Stomach smooth muscle (tissue), 2 donors: ENCODE measurements around the gene ZCCHC7.
"Not testable (repeated sequence)": the region's sequence is repeated elsewhere in the genome, so short reads cannot be mapped to it uniquely, and the experiment has no call there.

Experiments used
- H3K27ac ChIP-seq: one replicate; pipeline ENCODE4 v1.7.0; 2013; ENCODE audit warnings: mild to moderate bottlenecking, low read length, inconsistent platforms
- H3K27me3 ChIP-seq, 2 donors: one replicate each; pipeline ENCODE4 v1.7.0; 2013; ENCODE audit warnings: low read length in 2 of 2; ENCODE audit not compliant: insufficient read depth in 2 of 2, control insufficient read depth in 1 of 2
- H3K36me3 ChIP-seq, 2 donors: one replicate each; pipeline ENCODE4 v1.7.0; 2013; ENCODE audit warnings: low read length in 2 of 2; ENCODE audit not compliant: control insufficient read depth in 2 of 2, insufficient read depth in 2 of 2
- H3K4me1 ChIP-seq: one replicate; pipeline ENCODE4 v1.7.0; 2013; ENCODE audit warnings: low read length; ENCODE audit not compliant: control insufficient read depth, insufficient read depth
- H3K4me3 ChIP-seq, 2 donors: one replicate each; pipeline ENCODE4 v1.7.0; 2013; ENCODE audit warnings: low read length in 2 of 2
- H3K9ac ChIP-seq, 2 donors: one replicate each; pipeline ENCODE4 v1.7.0; 2013; ENCODE audit warnings: low read length in 2 of 2, mild to moderate bottlenecking in 1 of 2
- H3K9me3 ChIP-seq, 2 donors: one replicate each; pipeline ENCODE4 v1.7.0; 2013; ENCODE audit warnings: low read length in 2 of 2; ENCODE audit not compliant: control insufficient read depth in 2 of 2
- donor health status: healthy.
- donor health status: Pancreatic carcinoma.

The ZCCHC7 gene

DNA sequence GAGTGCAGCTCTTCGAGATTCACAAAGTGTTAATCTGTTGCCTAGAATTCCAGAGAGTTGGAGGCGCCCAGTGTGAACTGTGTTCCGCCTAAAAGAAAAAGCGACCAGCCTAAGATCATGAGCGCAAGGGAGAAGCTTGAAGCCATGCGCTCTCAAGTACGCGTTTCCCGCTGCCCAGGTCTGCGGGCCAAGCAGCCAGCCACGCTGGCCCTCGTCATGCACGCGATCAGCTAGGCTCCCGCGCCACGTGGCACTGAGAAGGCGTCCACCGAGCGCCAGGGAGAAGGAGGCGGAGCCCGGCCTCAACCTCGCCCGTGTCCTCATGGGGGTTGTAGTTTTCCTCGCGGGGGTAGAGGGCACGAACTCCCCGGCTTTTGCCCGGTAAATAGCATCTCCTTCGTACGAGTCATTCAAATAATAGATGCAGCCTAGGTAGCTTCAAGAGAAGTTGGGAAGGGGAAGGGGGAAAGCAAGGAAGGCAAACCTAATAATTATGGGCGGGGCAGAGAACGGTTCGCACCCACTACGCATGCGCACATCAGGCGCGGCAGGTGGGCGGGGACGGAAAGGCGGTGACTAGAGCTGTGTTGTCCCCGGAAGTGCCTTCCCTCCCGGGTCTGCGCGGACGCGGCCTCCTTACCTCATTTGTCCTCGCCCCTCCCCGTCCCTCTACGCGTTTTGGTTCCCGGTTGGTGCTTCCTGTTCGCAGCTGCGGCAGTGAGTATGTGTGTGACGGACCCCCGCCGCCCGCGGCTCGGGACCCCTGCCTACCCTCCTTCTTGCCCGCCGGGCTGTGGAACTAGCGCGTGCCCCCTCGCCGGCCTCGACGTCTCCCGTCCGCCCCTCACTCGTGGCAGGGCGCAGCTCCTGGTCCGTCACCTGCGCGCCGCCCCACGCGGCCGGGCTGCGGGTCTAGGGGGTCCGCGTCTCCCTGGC, at the start of gene ZCCHC7:
ZCCHC7 (plus strand) TSS at position 668 of the 936 bp plus-strand sequence.
- Histone ChIP-seq H3K9ac (peak within 1 kb of the TSS; percentile 84 to 85), H3K9me3 (no peaks in the 10 kb centered on the region), H3K27ac (peak within 1 kb of the TSS; percentile 86), H3K4me1 (peaks cover 10% of the 10 kb centered on the region), H3K27me3 (no peaks in the 10 kb centered on the region), H3K36me3 (no peaks in the 10 kb centered on the region), H3K4me3 (peak within 1 kb of the TSS; percentile 85 to 90)

- H3K9ac ChIP-seq, result not testable (repeated sequence)
Observed at GRCh38 chr9:37074790-37075189, 45.6 kb upstream of the ZCCHC7 start.

GRCh38 chr9:37079370-37080164, 40.8 kb upstream of the ZCCHC7 start:
- Histone ChIP-seq H3K4me1 (peaks cover 5% of the 10 kb centered on the region), H3K27ac (peak overlapping the region; percentile 81), H3K9me3 (no peaks in the 10 kb centered on the region), H3K4me3 (peak overlapping the region; percentile 82 to 92), H3K36me3 (peaks cover 0 to 4% of the 10 kb centered on the region in 2 donors), H3K27me3 (peaks cover 0 to 2% of the 10 kb centered on the region in 2 donors), H3K9ac (peak overlapping the region; percentile 86)

More at GRCh38 chr9:37074790-37075189, 45.6 kb upstream of the ZCCHC7 start:
- H3K4me3 ChIP-seq, H3K36me3 ChIP-seq, H3K27ac ChIP-seq, H3K9me3 ChIP-seq, H3K4me1 ChIP-seq, H3K27me3 ChIP-seq: not testable (repeated sequence)

DNA sequence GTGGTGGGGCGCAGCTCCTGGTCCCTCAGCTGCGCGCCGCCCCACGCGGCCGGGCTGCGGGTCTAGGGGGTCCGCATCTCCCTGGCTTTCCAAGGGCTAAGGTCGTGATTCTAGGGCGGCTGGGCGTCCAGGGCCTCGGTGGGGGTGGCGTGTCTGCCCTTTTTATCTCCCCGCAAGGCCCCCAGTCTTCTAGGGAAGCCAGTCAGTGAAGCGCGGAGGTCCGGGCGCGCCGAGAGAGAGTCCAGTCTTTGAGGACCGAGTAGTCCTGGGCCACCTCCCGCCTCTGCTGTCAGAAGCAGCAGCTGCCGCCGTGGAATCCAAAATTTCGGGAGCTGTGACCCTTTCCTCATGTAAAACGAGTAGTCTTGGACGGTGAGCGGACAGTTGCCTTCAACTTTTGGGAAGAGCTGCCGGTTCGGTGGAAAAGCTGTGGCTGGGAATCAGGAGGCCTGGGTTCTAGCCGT, 40.2 kb upstream of the ZCCHC7 start:
- Histone ChIP-seq H3K4me3 (peak overlapping the region; percentile 82 to 92), H3K9ac (peak overlapping the region; percentile 86), H3K27ac (peak overlapping the region; percentile 81)
- H3K9me3 ChIP-seq, H3K4me1 ChIP-seq, H3K27me3 ChIP-seq, H3K36me3 ChIP-seq: not testable (repeated sequence)

DNA sequence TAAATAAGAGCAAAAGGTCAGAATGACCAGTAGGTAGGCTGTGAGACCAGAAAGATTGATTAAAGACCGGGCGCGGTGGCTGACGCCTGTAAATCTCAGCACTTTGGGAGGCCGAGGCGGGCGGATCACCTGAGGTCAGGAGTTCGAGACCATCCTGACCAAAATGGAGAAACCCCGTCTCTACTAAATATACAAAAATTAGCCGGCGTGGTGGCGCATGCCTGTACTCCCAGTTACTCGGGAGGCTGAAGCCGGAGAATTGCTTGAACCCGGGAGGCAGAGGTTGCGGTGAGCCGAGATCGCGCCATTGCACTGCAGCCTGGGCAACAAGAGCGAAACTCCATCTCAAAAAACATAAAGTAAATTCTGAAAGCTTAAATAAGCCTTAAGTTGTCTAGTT, 38.9 kb upstream of the ZCCHC7 start:
- not testable (repeated sequence) for H3K27me3 ChIP-seq, H3K4me3 ChIP-seq, H3K36me3 ChIP-seq, H3K4me1 ChIP-seq, H3K9ac ChIP-seq, H3K9me3 ChIP-seq, H3K27ac ChIP-seq

- H3K9ac ChIP-seq, result no peak overlapping the region
- H3K4me1 ChIP-seq, result peaks cover 5% of the 10 kb centered on the region
- no peaks in the 10 kb centered on the region for H3K9me3 ChIP-seq
- H3K27me3 ChIP-seq, result no peaks in the 10 kb centered on the region
- peaks cover 8 to 12% of the 10 kb centered on the region in 2 donors for H3K36me3 ChIP-seq
- H3K27ac ChIP-seq, result no peak overlapping the region
- no peak overlapping the region for H3K4me3 ChIP-seq
Observed at GRCh38 chr9:37082214-37082765, 38.1 kb upstream of the ZCCHC7 start.

DNA sequence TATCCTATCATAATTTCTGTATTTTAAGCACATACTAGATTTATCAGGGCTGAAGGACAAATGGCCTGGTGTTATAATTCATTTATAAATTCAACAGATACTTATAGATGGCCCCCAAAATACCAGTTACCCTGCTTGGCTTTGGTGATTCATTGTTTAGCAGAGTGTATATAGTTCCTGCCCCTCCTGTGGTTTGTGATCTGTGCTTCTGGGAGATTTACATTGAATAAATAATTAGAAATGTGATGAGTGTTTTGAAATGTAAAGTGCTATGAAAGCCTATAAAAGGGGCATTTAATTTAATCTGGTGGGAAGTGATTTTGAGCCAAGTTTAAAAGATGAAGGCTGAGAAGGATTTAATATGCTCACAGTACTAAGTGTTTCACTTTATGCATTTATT, 36.7 kb upstream of the ZCCHC7 start:
- Histone ChIP-seq H3K9ac (no peak overlapping the region), H3K4me3 (no peak overlapping the region), H3K36me3 (peaks cover 11 to 17% of the 10 kb centered on the region in 2 donors), H3K9me3 (no peaks in the 10 kb centered on the region), H3K4me1 (peaks cover 5% of the 10 kb centered on the region), H3K27ac (no peak overlapping the region), H3K27me3 (no peaks in the 10 kb centered on the region)

DNA sequence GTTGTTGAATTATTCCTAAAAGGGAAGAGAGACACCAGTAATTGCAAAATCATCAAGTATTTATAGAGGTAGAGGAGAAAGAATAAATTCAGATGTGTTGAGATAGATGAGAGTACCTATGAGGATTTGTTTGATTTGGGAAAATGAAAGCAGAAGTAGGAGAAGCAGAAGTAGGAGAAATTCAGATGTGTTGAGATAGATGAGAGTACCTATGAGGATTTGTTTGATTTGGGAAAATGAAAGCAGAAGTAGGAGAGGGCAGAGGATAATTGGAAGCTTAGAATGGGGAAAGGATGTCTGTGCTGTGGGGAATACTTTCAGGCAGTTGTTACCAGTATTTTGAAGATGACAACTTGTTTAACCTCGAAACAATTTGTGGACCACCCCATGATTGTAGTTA, 35.1 kb upstream of the ZCCHC7 start:
- H3K9me3 ChIP-seq, result no peaks in the 10 kb centered on the region
- peaks cover 2% of the 10 kb centered on the region for H3K4me1 ChIP-seq
- no peak overlapping the region for H3K27ac ChIP-seq
- no peak overlapping the region for H3K4me3 ChIP-seq
- peaks cover 11 to 17% of the 10 kb centered on the region in 2 donors for H3K36me3 ChIP-seq
- no peaks in the 10 kb centered on the region for H3K27me3 ChIP-seq
- no peak overlapping the region for H3K9ac ChIP-seq

GRCh38 chr9:37092714-37093295, 27.6 kb upstream of the ZCCHC7 start:
- H3K9ac ChIP-seq, H3K9me3 ChIP-seq, H3K4me3 ChIP-seq, H3K27ac ChIP-seq, H3K4me1 ChIP-seq, H3K36me3 ChIP-seq, H3K27me3 ChIP-seq: not testable (repeated sequence)

DNA sequence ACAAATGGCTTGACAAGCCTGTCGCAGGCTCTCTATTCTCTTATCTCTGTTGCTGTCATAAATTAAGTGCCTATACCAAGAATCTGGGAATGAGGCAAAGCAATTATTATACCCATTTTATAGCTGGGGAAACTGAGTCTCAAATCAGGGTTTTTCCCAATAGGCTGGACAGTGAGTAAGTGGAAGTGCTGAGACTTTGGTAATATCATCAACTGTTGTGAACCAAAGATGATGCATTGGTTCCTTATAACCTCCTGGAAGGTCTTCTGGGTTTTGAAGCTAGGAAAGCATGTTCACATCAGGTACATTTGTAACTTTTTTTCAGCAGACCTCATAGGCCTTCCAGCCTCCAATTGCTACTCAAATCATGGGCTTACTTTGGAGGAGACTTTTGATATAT, 25.6 kb upstream of the ZCCHC7 start:
- H3K27ac ChIP-seq, result no peak overlapping the region
- no peaks in the 10 kb centered on the region for H3K4me1 ChIP-seq

More for the DNA sequence above, 25.6 kb upstream of the ZCCHC7 start:
- H3K9ac ChIP-seq, result no peak overlapping the region
- no peaks in the 10 kb centered on the region for H3K9me3 ChIP-seq
- H3K27me3 ChIP-seq, result no peaks in the 10 kb centered on the region
- no peaks in the 10 kb centered on the region for H3K36me3 ChIP-seq
- no peak overlapping the region for H3K4me3 ChIP-seq
